Endothelial cell of umbilical vein (primary cell): ENCODE results near the gene PKD1L1. TPM values are rescaled to one million over a fixed set of nuclear protein-coding genes. Genes with fewer than 3 reads are reported as not detected.

Experiments
- BruUV-seq: library from RNA; stranded (reverse); fragments of 400-500 nt; replicated peaks from 2 replicates; lab custom pipeline; 2021; lab: Mats Ljungman, UMichigan
- CTCF ChIA-PET: fragments of 300-600, 350-600 bp; sonication (Branson Sonifier 250); formaldehyde crosslinking; loops from one replicate; lab custom pipeline; 2021; ENCODE audit warnings: antibody characterized with exemption, inconsistent platforms; lab: Charles Lee
- POLR2A ChIA-PET: fragments of 300-600, 350-600 bp; sonication (Branson Sonifier 250); formaldehyde crosslinking; loops from one replicate; lab custom pipeline; 2021; ENCODE audit warnings: antibody characterized with exemption, inconsistent platforms; lab: Charles Lee
- DNase-seq: peaks from one replicate; pipeline ENCODE4 v3.0.0-alpha.2; 2011; ENCODE audit warnings: low read depth, low spot score
- FAIRE-seq: peaks from 2 replicates; lab custom pipeline; 2011; peaks lifted over from hg19 to GRCh38; lab: Jason Lieb, UNC
- H2AFZ ChIP-seq: 2 replicates; pipeline ENCODE4 v1.6.0; 2012; ENCODE audit warnings: low read depth, low read length, control low read depth, inconsistent platforms
- H3K27ac ChIP-seq: 2 replicates; pipeline ENCODE4 v1.5.1; 2011; ENCODE audit warnings: low read depth, mild to moderate bottlenecking, control low read depth, low read length, moderate library complexity; ENCODE audit not compliant: insufficient read depth
- H3K27me3 ChIP-seq, 2 experiments: 2 replicates each; pipeline versions ENCODE4 v1.6.0 to v1.6.1; 2011; ENCODE audit warnings: low read length in 2 of 2, mixed read lengths in 1 of 2; ENCODE audit not compliant: control insufficient read depth in 2 of 2, insufficient read depth in 2 of 2
- H3K36me3 ChIP-seq, 2 experiments: 2 replicates in 1 of 2; 3 replicates in 1 of 2; pipeline ENCODE4 v1.5.1; 2011; ENCODE audit warnings: low read length in 2 of 2, mild to moderate bottlenecking in 1 of 2, moderate library complexity in 1 of 2; ENCODE audit not compliant: control insufficient read depth in 2 of 2, insufficient read depth in 2 of 2; ENCODE audit errors: extremely low read depth in 1 of 2
- H3K4me1 ChIP-seq: 3 replicates; pipeline ENCODE4 v1.5.1; 2011; ENCODE audit warnings: mild to moderate bottlenecking, low read length; ENCODE audit not compliant: control insufficient read depth, insufficient read depth; ENCODE audit errors: extremely low read depth
- H3K4me2 ChIP-seq: 2 replicates; pipeline ENCODE4 v1.6.1; 2011; ENCODE audit warnings: low read length, control low read depth, mixed read lengths; ENCODE audit not compliant: insufficient read depth
- H3K4me3 ChIP-seq, 3 experiments: fragments of 200-600 bp in 1 of 3; sonication (generic), shearing (Covaris generic) in 1 of 3; replicated peaks in 1 of 3; 2 replicates each; pipeline ENCODE4 v1.5.1; 2011 to 2016; ENCODE audit warnings: control low read depth in 3 of 3, low read length in 3 of 3, mild to moderate bottlenecking in 2 of 3, inconsistent platforms in 1 of 3, low read depth in 1 of 3, moderate library complexity in 1 of 3; ENCODE audit not compliant: insufficient read depth in 1 of 3
- H3K79me2 ChIP-seq: 2 replicates; pipeline ENCODE4 v1.6.0; 2012; ENCODE audit warnings: low read length, inconsistent platforms; ENCODE audit not compliant: control insufficient read depth, insufficient read depth
- H3K9ac ChIP-seq: replicated peaks from 2 replicates; pipeline ENCODE3; 2011; ENCODE audit warnings: low read length, control low read depth; ENCODE audit not compliant: insufficient read depth; ENCODE audit errors: extremely low read depth
- H3K9me1 ChIP-seq: replicated peaks from 3 replicates; pipeline ENCODE4 v1.6.0; 2011; ENCODE audit warnings: mild to moderate bottlenecking, low read length; ENCODE audit not compliant: control insufficient read depth, insufficient read depth; ENCODE audit errors: extremely low read depth
- H3K9me3 ChIP-seq: replicated peaks from 2 replicates; pipeline ENCODE4 v1.5.1; 2012; ENCODE audit warnings: low read length, inconsistent platforms; ENCODE audit not compliant: control insufficient read depth, insufficient read depth
- H4K20me1 ChIP-seq: replicated peaks from 2 replicates; pipeline ENCODE3; 2011; ENCODE audit warnings: mild to moderate bottlenecking, low read length; ENCODE audit not compliant: control insufficient read depth, insufficient read depth; ENCODE audit errors: extremely low read depth
- CTCF ChIP-seq, 2 donors: IDR thresholded peaks; 1 replicate in 1 of 2; 2 replicates in 1 of 2; pipeline ENCODE4 v1.5.1; 2011; ENCODE audit warnings: low read length in 2 of 2, mild to moderate bottlenecking in 2 of 2, moderate library complexity in 2 of 2, control low read depth in 1 of 2, inconsistent platforms in 1 of 2, low read depth in 1 of 2; ENCODE audit not compliant: insufficient read depth in 1 of 2; ENCODE audit errors: extremely low read depth in 1 of 2
- EZH2 ChIP-seq: IDR thresholded peaks from 2 replicates; pipeline ENCODE4 v1.6.1; 2012; ENCODE audit warnings: borderline replicate concordance, low read depth, mild to moderate bottlenecking, moderate library complexity, low read length, inconsistent platforms; ENCODE audit not compliant: severe bottlenecking
- FOS ChIP-seq: IDR thresholded peaks from 2 replicates; pipeline ENCODE4 v1.6.1; 2011; ENCODE audit warnings: mild to moderate bottlenecking, low read length, moderate library complexity, borderline replicate concordance; ENCODE audit not compliant: insufficient read depth
- GATA2 ChIP-seq: IDR thresholded peaks from 2 replicates; pipeline ENCODE4 v1.7.0; 2011; ENCODE audit warnings: low read depth, mild to moderate bottlenecking, moderate library complexity, mixed read lengths, low read length; ENCODE audit not compliant: insufficient read length, insufficient read depth
- JUN ChIP-seq: IDR thresholded peaks from 2 replicates; pipeline ENCODE4 v1.6.1; 2011; ENCODE audit warnings: borderline replicate concordance, low read depth; ENCODE audit not compliant: insufficient read length, insufficient read depth
- MAX ChIP-seq: IDR thresholded peaks from 2 replicates; pipeline ENCODE4 v1.6.1; 2011; ENCODE audit not compliant: insufficient read depth, insufficient read length
- MYC ChIP-seq: IDR thresholded peaks from one replicate; pipeline ENCODE4 v1.6.1; 2011; ENCODE audit warnings: mild to moderate bottlenecking, low read depth, low read length
- POLR2A ChIP-seq: IDR thresholded peaks from 2 replicates; pipeline ENCODE4 v1.6.1; 2012; ENCODE audit warnings: low read depth, mild to moderate bottlenecking, control low read depth, low read length
- POLR2AphosphoS5 ChIP-seq: IDR thresholded peaks from 2 replicates; pipeline ENCODE4 v1.6.1; 2012; ENCODE audit warnings: low read depth, mild to moderate bottlenecking, control low read depth, low read length, moderate library complexity; ENCODE audit not compliant: insufficient read depth
- dilution Hi-C: fragments of 300-500 bp; cut with MboI; formaldehyde crosslinking; loops from one replicate; pipeline ENCODE4 v1.15.0; 2019; ENCODE audit warnings: low sequenced_read_pairs; ENCODE audit not compliant: extremely low pct_ligation_motif_present
- intact Hi-C: fragments of 100-400 bp; cut with micrococcal nuclease; formaldehyde crosslinking; loops from one replicate; pipeline ENCODE4 v1.10.0; 2022
- polyA plus RNA-seq, 4 experiments: library from polyadenylated mRNA; depleted of rRNA in 3 of 4; stranded (reverse) in 3 of 4; unstranded in 1 of 4; fragments of >200 nt; gene quantifications; 2 replicates each; pipeline versions ENCODE4 v1.2.1 to v1.2.3, GENCODE V29; 2011 to 2012; ENCODE audit warnings: missing spikeins in 1 of 4
- total RNA-seq: library from RNA; stranded (reverse); gene quantifications from 2 replicates; pipeline ENCODE4 v1.2.3, GENCODE V29; 2021

The PKD1L1 gene
- total and polyA plus RNA-seq, 2 donors (not counting 3 experiments of a cell fraction or from before 2014, with no cell fraction given) = 4.1 to 5.9 TPM

- Histone ChIP-seq H3K9me3 (no peaks in the 10 kb centered on the region), H3K36me3 (no peaks in the 10 kb centered on the region), H3K27me3 (peaks cover 4 to 7% of the 10 kb centered on the region in 2 experiments), H3K79me2 (no peaks in the 10 kb centered on the region), H3K9ac (no peak overlapping the region), H3K4me3 (no peak overlapping the region), H3K4me2 (no peak overlapping the region), H4K20me1 (no peaks in the 10 kb centered on the region), H3K4me1 (no peaks in the 10 kb centered on the region), H3K9me1 (no peaks in the 10 kb centered on the region), H3K27ac (no peak overlapping the region), H2AFZ (no peak overlapping the region)
- FAIRE-seq (no peak), DNase-seq (no peak)
- ChIA-PET CTCF (no interaction called here), POLR2A (no interaction called here)
- dilution Hi-C loops (no loop called here), intact Hi-C loops (no loop called here)
- TF ChIP-seq EZH2 (no peak), FOS (no peak)
- BruUV-seq = no TSS peak
Measured at GRCh38 chr7:47735431-47736345, 212.6 kb downstream of the PKD1L1 start.

- no peaks in the 10 kb centered on the region for H3K9me3 ChIP-seq
- CTCF ChIA-PET = no interaction called here
- no peaks in the 10 kb centered on the region for H3K9me1 ChIP-seq
- H4K20me1 ChIP-seq = no peaks in the 10 kb centered on the region
- H3K4me1 ChIP-seq = peaks cover 4% of the 10 kb centered on the region
- no TSS peak for BruUV-seq
- H3K79me2 ChIP-seq = no peaks in the 10 kb centered on the region
- no peak overlapping the region for H3K27ac ChIP-seq
- TF ChIP-seq EZH2 (no peak), CTCF (IDR thresholded peaks at IDR 0.05; ENCODE audit: extremely low read depth in 1 of 2, insufficient read depth in 1 of 2, low read depth in 1 of 2, low read length in 2 of 2) (no peak), MYC (no peak), POLR2A (no peak), MAX (no peak), JUN (no peak), FOS (no peak), GATA2 (no peak), POLR2AphosphoS5 (no peak)
- POLR2A ChIA-PET = no interaction called here
- DNase-seq = no peak
- intact Hi-C loops (no loop called here), dilution Hi-C loops (no loop called here)
- no peak for FAIRE-seq
- no peak overlapping the region for H3K4me2 ChIP-seq
- no peak overlapping the region for H2AFZ ChIP-seq
- H3K9ac ChIP-seq = no peak overlapping the region
- peaks cover 4 to 7% of the 10 kb centered on the region in 2 experiments for H3K27me3 ChIP-seq
- H3K4me3 ChIP-seq = no peak overlapping the region
- H3K36me3 ChIP-seq = no peaks in the 10 kb centered on the region
Measured at GRCh38 chr7:47734949-47735291, 213.3 kb downstream of the PKD1L1 start.
